NCI-H510A treated with DMSO at 0.1 percent for 48 hours (cell line): ENCODE results near the gene GABBR2.

Experiments
- DNase-seq: peaks from one replicate; lab custom pipeline; 2025; lab: John Stamatoyannopoulos, UW

The GABBR2 gene

GRCh38 chr9:98402019-98402840 is 306.5 kb downstream of the GABBR2 start:
- no peak for DNase-seq

- DNase-seq: no peak
Measured at GRCh38 chr9:98401140-98402018, 307.4 kb downstream of the GABBR2 start.

DNA sequence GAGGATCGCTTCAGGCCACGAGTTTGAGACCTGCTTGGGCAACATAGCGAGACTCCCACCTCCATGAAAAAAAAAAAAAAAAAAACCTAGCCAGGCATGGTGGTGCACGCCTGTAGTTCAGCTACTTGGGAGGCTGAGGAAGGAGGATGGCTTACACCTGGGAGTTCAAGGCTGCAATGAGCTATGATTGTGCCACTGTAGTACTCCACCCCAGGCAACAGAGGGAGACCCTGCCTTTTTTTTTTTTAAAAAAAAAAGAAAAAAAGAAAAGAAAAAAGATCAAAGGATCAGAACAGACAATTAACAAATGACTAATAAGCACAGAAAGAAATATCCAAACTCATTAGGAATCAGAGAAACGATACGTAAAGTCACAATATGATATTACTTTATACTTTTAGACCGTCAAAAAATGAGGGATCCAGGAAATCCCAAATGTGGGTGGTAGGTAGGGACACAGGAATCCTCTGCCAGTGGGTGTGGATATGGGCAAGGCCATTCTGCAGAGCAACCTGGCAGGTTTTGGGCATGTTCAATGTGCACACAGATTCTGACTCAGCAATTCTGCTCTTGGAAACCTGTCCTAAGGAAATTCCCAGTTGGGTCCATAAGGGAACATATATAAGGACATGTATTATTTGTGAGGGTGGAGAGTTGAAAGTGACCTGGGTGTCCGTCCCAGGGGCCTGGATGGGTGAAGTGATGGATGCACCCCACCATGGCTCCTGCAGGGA is 308.6 kb downstream of the GABBR2 start:
- DNase-seq: no peak

- DNase-seq: no peak
Measured at GRCh38 chr9:98396656-98397055, 312.1 kb downstream of the GABBR2 start.

DNA sequence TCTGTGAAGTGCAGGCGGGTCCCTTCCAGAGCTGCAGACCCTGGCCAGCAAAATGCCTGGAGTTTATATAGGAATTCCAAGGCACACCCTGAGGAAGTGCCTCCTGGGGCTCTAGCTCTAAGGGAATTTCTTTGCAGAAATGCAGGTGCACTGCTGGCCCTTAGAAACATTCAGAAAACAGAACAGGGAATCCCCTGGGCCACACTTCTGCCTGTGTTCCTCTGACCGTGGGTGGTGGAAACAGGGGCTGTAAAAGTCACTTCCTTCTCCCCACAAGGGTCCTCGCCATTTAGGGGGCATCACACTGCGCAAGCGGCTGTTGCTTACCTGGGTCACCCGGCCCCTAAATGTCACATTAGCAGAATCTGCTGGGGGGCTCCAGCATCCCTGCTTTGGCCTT is 312.5 kb downstream of the GABBR2 start:
- no peak for DNase-seq

DNA sequence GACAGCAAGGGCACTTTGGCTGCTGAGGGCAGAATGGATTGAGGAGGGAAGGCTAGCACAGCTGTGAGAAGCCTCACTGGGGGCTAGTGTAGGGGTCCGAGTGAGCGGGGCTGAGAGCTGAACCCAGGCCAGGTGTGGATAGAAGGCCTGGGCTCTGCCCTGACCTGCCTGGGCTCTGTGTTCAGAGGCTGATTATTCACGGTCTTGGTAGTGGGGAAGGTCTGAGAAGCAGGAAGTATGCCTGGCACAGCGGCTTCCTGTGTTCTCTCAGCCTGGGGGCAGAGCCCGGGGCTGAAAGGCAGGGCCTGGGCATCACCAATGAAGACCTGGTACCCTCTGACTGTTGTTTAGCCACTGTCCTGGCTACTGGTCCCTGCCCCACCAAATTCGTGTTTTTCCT is 316.9 kb downstream of the GABBR2 start:
- DNase-seq: no peak

DNA sequence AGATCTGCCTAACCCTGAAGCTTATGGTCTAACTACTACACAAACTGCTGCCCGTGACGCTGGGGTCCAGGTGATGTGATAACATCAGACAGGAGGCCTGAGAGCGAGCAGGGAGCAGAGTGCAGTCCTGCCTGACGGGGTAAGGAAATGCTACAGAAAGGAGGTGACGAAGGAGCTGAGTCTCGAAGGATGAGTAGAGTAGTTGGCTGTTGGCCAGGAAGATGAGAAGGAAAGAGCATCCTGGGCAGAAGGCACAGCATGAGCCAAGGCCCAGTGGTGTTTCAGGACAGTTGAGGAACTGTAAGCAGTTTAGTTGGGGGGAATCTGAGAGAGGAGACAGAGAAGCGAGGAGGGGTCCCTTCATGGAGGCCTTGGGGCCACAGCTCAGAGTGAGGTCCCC is 317.3 kb downstream of the GABBR2 start:
- DNase-seq: no peak

GRCh38 chr9:98385751-98386150 is 323.0 kb downstream of the GABBR2 start:
- DNase-seq: no peak

DNA sequence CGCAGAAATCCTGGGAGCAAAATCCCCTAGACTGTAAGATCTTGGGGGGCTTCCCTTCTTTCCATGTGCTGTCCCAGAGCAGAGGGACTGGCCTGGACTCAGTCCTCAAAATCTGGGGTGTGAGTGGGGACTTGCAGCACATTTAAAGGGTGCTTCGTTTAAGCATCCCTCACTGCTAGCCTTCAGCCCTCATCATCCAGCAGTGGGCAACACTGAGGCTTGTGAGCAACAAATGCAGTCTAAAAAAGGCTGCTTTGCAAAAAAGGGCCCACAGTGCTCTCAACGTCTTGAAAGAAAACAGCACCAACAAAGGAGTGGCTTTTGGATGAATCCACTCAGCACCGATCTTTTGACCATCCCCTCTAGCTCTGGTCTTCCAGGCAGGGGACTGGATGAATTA is 325.0 kb downstream of the GABBR2 start:
- no peak for DNase-seq

DNA sequence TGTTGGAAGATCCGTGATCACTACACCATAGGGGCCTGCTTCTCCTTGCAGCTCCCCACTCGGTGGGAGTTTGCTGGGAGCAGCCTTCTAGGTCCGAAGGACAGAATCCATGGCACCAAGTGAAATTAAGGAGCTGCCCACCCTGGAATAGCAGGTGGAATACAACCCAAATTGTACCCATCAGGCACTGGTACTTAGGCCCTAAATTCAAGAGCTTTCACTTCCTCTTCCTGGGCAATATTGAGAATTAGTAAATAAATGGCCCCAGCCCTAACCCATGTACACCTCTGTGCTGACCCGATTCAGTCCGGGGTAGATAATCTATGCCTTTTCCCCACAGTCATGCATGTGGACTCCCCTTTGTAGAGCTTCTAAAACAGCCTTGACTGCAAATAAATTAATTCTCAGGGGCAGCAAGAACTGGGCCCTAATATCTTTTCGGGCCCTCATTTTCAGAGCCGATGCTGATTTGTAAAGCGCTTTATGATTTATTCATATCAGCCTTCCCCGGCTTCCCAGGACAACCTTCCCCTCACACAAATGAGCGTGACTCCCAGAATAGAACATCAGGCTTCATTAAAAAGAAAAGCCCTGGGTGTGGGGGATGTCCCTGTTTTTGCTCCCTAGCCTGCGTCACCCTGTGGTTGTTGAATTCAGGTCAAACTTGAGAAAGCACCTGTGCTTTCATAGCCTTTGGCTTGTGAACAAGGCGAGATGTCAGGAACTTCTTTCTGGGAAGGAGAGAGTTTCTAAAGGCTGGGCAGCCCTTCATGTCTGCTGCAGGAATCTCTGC is 327.2 kb downstream of the GABBR2 start:
- no peak for DNase-seq

DNA sequence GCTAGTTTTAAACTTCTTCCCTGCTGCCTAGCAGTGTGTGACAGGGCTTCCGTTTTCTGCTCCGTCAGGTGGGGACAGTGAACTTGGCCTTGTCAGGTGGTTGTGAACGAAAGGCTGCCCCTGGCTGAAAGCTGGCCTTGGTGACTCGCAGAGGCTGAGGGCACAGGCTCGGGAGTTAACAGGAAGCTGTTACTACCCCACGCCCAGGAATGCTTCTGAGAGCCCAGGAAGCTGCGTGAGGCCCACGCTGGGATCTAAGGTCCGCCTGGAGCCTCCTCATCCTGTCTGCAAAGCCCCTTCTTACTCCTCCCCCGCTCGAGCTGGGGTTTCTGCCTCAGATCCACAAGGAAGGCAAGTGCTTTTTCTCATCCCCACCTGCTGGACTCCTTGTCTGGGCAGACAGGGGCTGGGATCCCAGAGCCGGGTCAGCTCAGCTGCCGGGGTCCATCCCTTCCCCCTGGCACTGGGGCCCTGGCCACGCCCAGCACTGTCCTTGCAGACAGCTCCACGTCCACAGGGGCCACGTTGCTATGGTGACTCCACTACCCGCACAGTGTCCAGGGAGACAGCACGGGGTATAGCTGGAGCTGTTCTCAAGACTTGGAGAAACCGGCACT is 328.6 kb downstream of the GABBR2 start:
- no peak for DNase-seq

DNA sequence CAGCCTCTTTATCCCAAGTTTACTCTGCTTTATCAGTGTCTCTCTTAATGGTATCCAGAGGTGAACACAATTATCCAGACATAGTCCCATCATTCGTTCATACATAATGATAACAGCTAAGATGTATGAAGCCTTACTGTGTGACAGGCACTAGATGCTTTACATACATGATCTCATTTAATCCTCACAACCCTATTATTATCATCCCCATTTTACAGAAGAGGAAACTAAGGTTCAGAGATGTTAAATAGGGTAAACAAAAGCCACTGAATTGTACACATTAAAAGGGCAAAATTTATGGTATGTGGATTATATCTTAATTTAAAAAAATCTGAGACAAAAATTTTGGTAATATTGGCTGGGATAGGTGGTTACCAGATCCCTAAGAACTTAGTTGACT is 329.2 kb downstream of the GABBR2 start:
- DNase-seq: no peak

DNA sequence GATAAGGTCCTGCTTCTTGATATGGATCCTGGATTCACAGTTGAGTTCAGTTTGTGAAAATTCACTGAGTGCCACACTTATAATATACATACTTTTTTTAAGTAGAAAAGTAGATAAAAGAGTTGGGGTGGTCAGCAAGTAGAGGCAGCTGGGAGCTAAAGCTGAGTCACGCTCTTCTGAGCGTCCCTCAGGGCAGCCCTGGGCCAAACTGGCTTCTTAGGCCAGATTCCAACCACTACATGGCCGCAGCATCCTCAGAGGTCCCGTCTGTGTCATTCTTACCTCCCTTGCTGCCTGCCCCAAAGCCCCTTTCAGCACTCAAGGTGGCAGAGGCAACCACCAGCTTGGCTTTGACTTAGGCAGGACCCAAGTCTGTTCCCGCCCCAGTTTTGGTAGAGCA is 329.9 kb downstream of the GABBR2 start:
- no peak for DNase-seq

- DNase-seq: no peak
Measured at GRCh38 chr9:98378206-98378780, 330.4 kb downstream of the GABBR2 start.

- no peak for DNase-seq
Measured at GRCh38 chr9:98375138-98375726, 333.5 kb downstream of the GABBR2 start.

GRCh38 chr9:98374385-98375051 is 334.2 kb downstream of the GABBR2 start:
- DNase-seq: no peak

- DNase-seq: no peak
Measured at GRCh38 chr9:98373609-98374008, 335.1 kb downstream of the GABBR2 start.

GRCh38 chr9:98372077-98372836 is 336.5 kb downstream of the GABBR2 start:
- no peak for DNase-seq

DNA sequence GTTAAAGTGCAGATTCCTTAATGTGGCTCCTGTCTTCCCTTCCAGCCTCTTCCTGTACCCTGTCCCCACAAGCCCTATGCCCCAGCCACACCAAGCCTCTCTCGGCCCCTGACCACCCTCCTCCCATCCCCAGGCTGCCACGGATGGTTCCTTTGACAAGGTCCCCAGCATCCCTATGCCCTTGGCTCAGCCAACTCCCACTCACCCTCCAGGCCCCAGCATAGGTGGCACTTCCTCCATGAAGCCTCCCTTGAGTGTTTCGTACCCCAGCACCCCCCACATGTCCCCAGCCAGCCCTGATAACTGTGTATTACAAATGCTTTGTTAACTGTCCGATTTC is 337.8 kb downstream of the GABBR2 start:
- no peak for DNase-seq
